GM19240 (cell line): Measurements from ENCODE around the gene MARK2.

ENCODE experiments used
- DNase-seq: peaks from one replicate; pipeline ENCODE4 v3.0.0; 2011; ENCODE audit warnings: low spot score; ENCODE audit not compliant: insufficient read length

The MARK2 gene

DNA sequence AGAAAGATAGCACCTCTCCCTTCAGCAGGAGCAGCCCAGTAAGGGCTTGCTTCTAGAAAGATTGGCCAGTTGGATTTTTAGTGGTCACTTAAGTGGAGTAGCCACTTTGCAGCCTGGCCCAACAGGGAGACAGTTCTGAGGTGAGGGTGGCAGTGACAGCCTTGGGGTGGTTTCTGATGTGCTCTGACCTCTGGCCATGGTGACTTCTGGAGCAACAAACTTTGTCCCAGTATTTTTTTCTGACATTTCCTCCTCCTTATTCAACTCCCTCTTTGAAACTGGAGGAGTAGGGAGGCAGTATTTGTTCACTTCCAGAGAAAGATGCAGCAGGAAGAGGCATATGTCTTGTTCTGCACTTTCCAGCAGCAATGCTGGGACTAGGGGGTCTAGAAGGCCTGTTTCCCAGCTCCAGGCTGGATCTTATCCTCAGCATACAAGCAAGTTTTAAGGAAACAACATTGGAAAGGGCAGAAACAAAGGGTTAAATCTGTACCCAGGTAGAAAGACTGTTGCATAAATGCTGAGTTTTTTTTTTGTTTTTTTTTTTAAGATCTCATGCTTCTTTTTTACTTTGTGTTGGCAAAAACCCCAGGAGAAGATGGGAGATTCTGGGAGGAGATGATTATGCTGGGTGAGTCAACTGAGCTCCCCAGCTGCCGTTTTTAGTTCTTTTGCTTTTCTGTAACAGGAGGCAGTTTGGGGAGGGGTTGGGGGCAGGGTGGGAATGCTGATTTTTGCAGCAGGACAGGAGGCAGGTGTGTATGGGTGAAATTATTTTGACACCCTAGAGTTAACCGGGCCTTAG lies 40.9 kb downstream of the MARK2 start:
- no peak for DNase-seq

DNA sequence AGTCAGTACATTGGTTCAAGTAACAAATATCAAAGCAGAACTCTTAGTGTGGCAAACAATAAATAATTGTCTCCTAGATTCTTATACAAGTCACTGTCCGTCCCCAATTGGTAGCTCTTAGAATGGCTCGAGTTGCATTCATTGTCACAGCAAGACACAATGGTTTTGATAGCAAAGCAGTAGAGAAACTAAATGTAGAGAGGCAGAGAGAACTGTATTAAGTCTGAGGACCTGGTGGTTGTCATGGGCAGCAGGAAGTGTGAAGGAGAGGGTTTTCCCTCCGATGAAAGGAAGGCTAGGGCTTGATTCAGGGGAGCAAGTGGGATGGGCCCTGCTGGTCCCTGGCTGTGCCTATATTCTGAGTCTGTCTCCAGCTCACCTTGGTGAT lies 41.5 kb downstream of the MARK2 start:
- no peak for DNase-seq

DNA sequence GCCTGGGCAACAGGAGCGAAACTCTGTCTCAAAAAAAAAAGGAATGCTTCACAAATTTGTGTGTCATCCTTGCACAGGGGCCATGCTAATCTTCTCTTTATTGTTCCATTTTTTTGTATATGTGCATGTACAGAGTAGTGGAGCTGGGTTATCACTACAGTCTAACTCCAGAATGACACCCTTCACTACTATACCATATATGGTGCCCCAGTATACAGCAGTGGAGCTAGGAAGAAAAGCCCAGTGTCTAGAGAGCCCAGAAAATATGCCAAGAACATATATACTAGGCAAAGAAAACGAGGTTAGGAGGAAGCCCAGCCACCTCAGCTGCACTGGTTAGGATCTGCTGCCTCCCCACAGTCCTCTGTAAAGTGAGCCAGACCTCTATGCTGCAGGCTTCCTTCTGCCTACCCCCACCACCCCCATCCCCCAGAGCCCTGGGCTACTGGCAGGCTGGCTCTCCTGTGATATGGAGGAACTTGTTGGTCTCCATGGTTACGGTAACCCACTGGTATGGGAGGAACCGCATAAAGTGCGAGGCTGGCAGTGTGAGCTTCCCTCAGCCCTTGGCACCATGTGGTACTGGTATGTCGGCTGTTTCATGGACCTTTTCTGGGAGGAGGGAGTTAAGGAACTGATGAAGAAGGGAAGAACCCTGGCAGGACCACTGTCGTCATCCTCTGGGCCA lies 43.8 kb downstream of the MARK2 start:
- DNase-seq: no peak

DNA sequence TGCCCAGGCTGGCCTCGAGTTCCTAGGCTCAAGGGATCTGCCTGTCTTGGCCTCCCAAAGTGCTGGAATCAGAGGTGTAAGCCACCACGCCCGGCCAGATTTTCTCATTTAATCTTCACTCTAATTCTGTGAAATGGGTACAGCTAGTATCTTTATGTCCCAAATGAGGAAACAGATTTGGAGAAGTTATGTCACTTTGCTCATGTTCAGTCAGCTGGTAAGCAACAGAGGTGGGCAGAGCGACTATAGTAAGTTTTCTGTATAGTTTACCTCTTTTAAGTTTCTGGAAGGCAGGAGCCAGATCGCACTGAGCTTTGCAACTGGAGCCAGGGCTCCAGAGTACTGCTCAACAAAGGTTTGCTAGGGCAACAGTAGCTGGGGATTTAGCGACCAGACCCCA lies 44.9 kb downstream of the MARK2 start:
- no peak for DNase-seq

DNA sequence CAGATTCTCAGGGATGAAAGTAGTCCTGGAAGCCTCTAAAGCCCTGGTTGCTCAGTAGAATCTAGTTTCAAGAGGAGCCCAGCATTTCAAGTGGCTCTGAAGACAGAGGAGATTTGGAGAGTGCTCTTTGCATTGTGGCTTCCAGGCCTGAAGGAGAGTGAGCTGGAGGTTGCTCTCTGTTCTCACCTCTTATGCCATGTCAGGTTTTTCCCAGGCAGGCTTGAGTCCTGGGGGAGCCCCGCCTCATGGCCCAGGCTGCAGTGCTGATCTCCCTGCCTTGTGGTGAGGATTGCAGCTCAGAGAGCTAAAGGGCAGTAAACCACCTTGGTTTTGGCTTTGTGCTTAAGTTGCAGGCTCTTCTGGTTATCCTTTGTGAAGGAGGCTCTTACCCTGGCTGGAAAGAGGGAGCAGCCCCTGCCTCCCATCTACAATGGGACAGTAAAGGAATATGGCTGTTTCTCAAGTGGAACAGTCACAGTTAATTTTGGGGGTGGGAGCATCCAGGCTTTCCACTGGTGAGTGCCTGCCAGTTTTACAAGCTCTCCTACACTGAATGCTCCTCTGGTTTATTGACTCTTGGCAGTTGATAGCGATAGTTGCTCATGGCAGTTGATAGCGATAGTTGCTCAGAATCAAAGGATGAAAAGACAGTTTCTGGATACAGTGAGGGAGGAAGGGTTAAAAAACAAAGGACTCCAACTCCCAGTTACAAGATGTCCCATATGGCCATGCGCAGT lies 45.5 kb downstream of the MARK2 start:
- DNase-seq: no peak

DNA sequence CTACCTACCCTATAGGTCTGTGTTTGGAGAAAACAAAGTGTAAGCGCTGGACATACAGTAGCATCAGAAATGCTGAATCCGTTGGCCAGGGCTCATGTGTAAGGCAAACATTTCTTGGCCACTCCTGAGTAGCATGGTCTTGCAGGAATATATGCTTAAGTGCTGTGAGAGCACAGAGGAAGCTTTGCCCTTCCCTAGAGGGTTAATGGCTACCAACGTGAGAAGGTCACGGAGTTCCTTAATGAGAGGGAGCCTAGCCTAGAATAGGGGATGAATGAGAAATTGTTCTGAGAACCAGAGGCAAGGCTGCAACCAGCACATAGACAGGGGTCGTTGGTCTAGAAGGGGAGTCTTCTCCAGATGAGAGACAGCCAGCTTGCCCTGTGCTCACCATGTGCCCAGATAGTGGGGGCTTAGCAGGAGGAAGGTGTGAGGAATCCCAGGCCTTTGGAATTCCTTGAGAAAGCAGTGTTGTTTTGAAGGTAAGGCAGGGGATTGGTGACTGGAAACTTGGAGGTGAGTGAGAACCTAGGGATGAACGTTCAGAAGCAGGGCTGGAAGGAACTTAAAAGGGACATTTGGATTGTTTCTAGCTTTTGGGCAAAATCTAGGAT lies 48.6 kb downstream of the MARK2 start:
- DNase-seq: no peak

DNA sequence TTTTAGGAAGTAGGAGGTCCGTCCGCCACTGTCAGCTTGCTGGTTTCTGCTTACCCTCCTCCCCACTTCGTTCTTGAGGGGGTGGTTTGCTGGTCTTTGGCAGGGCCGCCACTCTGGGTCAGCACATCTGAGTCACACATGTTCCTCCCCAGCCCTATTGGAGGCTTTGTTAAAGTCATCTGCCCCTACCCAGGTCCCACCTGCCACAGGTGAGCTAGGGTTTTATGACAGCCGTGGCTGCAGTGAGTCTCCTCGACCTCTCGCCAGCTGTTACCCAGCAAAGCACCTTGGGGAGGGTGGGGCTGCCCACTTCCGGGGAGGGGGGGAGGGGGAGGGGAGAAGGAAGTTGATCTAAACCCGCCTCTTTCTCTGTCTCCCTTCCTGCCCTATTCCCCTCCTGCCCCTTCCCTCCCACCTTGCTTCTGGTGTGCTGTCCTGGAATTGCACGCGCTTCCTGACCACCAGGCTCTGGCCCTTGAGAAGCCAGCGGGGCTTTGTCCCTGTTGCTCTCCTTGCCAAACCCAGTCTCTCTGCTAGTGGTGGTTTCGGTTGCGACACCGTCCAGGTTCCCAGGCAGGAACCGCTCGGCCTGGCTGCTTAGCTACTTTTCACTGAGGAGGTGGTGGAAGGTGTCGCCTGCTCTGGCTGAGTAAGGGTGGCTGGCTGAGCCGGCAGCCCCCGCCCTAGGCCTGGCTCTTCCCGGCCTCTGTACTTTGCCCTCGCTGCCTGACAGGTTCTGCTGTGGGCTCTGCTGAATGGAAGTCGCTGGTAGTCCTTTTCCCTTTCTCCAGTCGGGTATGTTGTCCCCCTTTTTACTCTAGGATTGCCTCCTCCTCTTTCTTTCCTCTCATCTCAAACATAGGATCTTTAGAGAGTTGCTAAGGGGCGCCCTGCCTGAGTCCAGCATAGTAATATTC lies 49.5 kb downstream of the MARK2 start:
- peak; percentile 75 for DNase-seq

DNA sequence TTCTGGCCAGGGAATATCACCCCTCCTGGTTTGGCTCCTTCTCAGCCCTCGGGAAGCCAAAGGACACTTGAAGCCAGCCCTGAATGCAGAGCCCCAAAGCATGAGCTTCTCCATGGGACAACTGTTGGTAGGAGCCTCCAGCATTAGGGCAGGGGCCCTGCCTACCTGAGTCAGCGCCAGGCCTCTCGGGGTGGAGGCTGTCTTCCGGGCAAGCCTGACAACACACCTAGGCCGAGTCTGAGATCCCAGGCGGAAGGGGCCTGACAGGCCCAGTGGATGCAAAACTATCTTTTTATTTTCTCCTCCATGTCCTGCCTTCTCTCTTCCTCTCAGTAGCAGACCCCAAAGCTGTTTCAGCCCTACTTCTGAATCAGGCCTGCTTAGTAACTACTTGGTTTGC lies 50.4 kb downstream of the MARK2 start:
- DNase-seq: no peak

DNA sequence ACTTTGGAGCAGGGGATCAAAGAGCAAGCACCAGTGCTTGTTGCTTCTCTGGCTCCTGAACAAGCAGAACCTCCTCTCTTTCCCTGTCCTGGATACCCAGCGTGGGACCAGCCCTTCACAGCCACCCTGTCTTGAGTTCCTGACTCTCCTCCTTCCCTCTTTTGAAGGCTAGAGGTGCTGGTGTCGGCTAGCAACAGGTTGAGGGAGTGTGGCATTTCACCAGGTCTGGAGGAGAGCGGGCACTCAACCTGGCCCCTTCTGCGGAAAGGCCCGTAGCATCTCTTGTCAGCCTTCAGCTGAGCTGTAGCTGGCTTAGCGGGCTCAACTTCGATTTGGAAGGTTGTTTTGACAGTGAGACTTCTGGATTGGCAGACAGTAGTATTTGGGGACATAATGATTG lies 51.5 kb downstream of the MARK2 start:
- no peak for DNase-seq

DNA sequence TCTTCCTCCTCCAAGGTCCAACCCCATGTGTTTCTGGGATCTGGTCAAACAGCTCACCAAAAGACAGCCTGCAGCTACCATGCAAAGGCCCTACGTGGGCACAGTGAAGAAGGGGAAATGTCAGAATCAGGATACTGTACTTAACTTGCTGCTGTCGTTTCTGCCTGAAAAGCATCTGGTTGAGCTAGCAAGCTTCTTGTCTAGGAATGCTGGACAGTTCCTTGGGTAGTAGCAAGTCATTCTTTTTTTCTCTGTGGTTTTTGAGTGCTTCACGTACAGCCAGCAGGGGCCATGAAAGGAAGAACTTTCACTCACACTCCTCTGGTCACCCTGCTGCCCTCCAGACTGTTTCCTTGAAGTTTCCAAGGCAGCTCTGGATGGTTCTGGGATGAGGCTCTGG lies 53.3 kb downstream of the MARK2 start:
- no peak for DNase-seq

DNA sequence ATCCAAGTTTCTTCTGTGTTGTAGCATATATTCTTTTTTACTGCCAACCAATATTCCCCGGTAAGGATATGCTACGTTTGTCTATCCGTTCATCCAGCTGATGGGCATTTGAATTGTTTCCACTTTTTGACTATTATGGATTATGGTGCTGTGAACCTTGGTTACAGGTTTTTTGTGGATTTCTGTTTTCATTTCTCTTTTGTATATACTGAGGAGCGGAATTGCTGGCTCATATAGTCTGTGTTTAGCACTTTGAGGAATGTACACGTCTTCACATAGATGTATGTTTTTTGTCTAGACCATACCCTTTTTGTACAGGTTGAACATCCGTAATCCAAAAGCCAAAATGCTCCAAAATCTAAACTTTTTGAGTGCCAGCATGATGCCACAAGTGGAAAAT lies 54.4 kb downstream of the MARK2 start:
- no peak for DNase-seq

DNA sequence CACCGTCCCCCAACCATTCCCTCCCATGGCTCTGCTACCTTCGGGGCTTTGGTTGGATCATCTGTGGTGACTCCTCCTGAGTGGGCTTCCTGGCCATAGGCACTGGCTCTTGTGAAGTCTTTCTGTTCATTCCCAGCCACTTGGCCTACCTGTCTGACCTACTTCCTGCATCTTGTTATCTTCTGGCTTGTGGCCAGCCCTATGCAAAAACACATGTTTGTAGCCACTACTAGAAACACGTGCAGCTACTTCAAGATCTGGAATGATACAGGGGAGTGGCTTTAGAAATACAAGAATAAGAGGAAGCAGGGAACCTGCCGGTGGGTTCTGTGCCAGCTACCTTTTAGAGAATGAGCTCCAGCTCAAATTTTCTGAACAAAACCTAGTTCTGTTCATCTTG lies 57.2 kb downstream of the MARK2 start:
- DNase-seq: no peak

DNA sequence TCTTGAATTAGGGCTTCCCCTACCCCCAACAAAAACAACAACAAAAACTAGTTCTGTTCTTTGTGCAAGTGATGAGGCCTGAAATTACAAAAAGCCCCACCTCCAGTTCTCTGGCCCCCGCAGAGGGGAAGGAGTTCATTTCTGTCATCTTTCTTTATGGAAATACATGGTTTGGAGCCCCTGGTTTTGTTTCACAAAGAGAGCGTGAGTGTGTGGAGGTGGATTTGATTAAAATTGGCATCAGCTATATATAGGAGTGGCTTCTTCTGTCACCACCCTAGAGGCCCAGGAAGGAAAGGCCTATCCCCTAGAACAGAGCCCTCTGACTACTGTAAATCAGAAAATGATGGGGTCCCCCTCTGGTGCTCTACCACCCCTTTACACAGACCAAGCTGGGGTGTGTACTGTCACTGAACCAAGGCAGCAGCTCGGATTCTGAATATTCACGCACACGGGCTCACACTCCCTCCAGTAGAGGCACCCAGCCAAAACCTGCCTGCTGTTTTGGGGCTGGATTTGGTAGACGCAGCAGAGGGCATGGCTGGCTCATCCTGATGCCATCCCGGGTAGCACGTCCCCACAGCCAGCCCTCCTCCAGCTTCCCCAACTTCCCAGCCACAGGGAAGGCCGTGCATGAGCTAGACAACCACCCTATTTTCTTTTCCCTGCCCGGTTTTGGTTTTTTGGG lies 58.7 kb downstream of the MARK2 start:
- DNase-seq: no peak

DNA sequence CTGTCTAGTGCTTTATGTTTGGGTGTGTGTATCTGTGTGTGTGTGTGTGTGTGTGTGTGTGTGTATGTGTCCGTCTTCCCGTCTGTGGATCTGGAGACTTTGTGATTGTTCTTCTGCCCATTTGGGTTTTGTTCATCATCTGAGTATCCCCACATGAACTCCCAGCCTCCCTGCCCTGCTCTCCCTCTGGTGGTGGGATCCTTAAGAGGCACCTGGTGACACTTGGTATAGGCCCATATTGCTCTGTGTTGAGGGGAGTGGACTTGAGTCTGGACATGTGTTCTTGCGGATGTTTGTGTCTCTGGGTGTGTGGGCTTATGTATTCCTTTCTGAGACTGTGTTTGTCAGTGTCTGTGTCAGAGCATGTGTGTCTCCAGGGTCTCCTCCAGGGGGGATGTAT lies 62.8 kb downstream of the MARK2 start:
- DNase-seq: no peak

DNA sequence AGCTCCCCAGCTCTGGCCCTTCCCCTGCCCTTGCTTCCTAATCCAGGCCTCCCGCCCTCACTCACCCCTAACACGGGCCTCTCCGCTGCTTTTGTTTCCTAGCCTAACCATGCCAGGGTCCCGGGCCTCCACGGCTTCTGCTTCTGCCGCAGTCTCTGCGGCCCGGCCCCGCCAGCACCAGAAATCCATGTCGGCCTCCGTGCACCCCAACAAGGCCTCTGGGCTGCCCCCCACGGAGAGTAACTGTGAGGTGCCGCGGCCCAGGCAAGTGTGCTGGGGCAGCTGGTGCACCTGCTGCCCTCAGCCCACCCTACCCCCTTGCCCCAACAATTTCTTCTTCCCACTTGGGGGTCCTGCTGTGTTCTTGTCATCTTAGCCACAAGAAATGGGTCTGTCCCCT lies 65.0 kb downstream of the MARK2 start:
- DNase-seq: no peak

DNA sequence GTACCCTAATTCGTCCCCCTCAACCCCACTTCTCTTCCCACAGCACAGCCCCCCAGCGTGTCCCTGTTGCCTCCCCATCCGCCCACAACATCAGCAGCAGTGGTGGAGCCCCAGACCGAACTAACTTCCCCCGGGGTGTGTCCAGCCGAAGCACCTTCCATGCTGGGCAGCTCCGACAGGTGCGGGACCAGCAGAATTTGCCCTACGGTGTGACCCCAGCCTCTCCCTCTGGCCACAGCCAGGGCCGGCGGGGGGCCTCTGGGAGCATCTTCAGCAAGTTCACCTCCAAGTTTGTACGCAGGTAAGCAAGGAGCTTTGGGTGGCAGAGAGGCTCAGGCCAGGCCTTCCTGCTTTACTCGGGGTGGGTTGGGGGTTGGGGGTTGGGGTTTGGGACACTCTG lies 65.8 kb downstream of the MARK2 start:
- no peak for DNase-seq

DNA sequence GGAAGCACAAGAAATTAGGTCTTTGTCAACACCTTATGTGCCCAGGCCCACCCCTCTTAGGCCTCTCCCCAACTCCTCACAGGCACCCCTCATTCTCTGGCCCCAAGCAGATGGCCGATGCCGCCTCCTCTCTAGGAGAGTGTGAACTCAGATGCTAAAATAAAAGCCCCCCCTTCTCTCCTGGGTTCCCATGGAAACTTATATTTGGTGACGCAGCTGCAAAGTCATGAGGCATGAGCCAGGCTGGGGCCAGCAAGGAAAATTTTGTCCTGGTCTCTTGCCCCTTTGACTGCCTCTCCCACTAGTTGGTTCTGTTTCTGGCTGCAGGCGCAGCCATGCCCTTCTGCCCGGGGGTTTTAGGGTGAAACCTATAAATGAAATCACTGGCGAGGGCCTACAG lies 66.3 kb downstream of the MARK2 start:
- DNase-seq: no peak

DNA sequence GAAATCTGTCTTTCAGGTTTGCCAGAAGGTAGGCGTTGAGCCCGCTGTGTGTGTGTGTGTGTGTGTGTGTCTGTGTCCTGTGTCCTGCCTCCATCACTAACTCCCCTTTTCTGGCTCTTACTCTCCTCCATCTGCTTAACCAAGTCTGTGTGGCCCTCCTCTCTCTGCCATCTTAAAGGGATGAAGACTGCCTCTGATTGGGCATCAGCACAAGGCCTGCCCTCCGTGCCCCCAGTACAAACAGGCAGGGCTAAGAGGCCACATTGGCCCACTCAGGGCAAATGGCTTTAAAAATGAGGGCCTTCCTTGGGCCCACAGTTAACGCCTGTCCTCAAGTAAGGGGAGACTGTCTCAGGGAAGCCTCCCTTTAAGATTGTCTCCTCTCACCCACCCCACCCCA lies 67.2 kb downstream of the MARK2 start:
- DNase-seq: no peak

DNA sequence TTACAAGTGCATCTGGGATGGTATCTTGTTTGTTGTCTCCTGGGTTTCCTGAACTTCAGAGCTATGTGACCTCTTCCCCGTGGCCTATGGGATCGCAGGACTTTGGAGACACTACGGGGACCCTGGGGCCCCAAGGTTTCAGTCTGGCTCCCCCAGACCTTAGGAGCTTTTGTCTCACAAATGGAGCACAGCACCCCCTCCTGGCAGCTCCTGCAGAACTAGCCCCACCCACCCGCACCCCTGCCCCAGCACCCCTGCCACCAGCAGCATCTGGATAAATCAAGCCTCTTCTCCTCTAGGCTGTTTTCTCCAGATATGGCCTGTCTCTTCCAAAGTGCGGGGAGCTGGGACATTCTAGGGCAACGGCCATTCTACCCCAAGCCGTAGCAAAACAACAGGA lies 67.7 kb downstream of the MARK2 start:
- no peak for DNase-seq

DNA sequence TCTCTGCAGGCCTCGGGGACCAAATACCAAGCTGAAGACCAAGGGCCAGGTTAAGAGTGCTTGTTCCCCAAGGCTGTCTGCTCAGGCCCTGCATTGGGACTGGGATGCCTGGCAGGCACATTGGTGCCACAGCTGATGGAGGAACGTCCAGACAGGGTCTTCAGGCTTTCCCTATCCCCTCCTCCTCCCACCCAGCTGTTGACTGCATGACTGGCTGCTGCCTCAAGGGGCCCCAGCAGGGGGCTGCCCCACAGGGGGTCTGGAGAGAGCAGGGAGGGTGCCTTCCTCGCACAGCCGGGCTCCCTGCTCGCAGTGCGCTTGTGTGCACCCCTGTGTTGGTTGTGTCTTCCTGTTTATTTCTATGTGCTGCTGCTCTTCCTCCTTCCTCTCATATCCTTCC lies 68.2 kb downstream of the MARK2 start:
- no peak for DNase-seq
